Adipocyte (in vitro differentiated cells): Measurements from ENCODE around the gene MYOZ2.

ENCODE experiments used
- DNase-seq: peaks from one replicate; pipeline ENCODE4 v3.0.0-alpha.2; 2015; ENCODE audit warnings: low read depth
- H3K27me3 ChIP-seq: replicated peaks from 2 replicates; pipeline ENCODE4 v1.7.0; 2013; ENCODE audit warnings: mild to moderate bottlenecking, low read length, moderate library complexity; ENCODE audit not compliant: control insufficient read depth, insufficient read depth
- H3K36me3 ChIP-seq: 2 replicates; pipeline ENCODE4 v1.7.0; 2013; ENCODE audit warnings: low read length, mild to moderate bottlenecking, moderate library complexity; ENCODE audit not compliant: control insufficient read depth, insufficient read depth, severe bottlenecking
- H3K4me1 ChIP-seq: 2 replicates; pipeline ENCODE4 v1.7.0; 2013; ENCODE audit warnings: mild to moderate bottlenecking, low read length, moderate library complexity; ENCODE audit not compliant: control insufficient read depth, insufficient read depth
- H3K4me3 ChIP-seq: 2 replicates; pipeline ENCODE4 v1.7.0; 2013; ENCODE audit warnings: mild to moderate bottlenecking, low read length, moderate library complexity
- H3K9ac ChIP-seq: 2 replicates; pipeline ENCODE4 v1.7.0; 2013; ENCODE audit warnings: mild to moderate bottlenecking, low read length, moderate library complexity
- H3K9me3 ChIP-seq: 2 replicates; pipeline ENCODE4 v1.7.0; 2013; ENCODE audit warnings: mild to moderate bottlenecking, low read length, moderate library complexity; ENCODE audit not compliant: control insufficient read depth

The MYOZ2 gene

GRCh38 chr4:119204916-119205315, 69.3 kb downstream of the MYOZ2 start:
- Histone ChIP-seq H3K4me1 (peaks cover 61% of the 10 kb centered on the region), H3K9ac (peak overlapping the region; percentile 92), H3K9me3 (no peaks in the 10 kb centered on the region), H3K4me3 (peak overlapping the region; percentile 18), H3K27me3 (no peaks in the 10 kb centered on the region), H3K36me3 (no peaks in the 10 kb centered on the region)
- DNase-seq, result no peak

- no peaks in the 10 kb centered on the region for H3K9me3 ChIP-seq
- H3K4me1 ChIP-seq, result peaks cover 66% of the 10 kb centered on the region
- no peaks in the 10 kb centered on the region for H3K36me3 ChIP-seq
- no peak for DNase-seq
- H3K9ac ChIP-seq, result peak overlapping the region; percentile 92
- peak overlapping the region; percentile 11 for H3K4me3 ChIP-seq
- no peaks in the 10 kb centered on the region for H3K27me3 ChIP-seq
Measured at GRCh38 chr4:119205690-119206089, 70.1 kb downstream of the MYOZ2 start.

GRCh38 chr4:119206178-119206577, 70.5 kb downstream of the MYOZ2 start:
- no peaks in the 10 kb centered on the region for H3K36me3 ChIP-seq
- peak; percentile 55 for DNase-seq
- H3K27me3 ChIP-seq, result no peaks in the 10 kb centered on the region
- peak overlapping the region; percentile 65 for H3K4me3 ChIP-seq
- peaks cover 70% of the 10 kb centered on the region for H3K4me1 ChIP-seq
- H3K9me3 ChIP-seq, result no peaks in the 10 kb centered on the region
- H3K9ac ChIP-seq, result peak overlapping the region; percentile 92

- Histone ChIP-seq H3K4me1 (peaks cover 72% of the 10 kb centered on the region), H3K9me3 (no peaks in the 10 kb centered on the region), H3K9ac (peak overlapping the region; percentile 92), H3K27me3 (no peaks in the 10 kb centered on the region), H3K36me3 (no peaks in the 10 kb centered on the region), H3K4me3 (peak overlapping the region; percentile 30)
- DNase-seq, result peak; percentile 58
Measured at GRCh38 chr4:119207051-119207450, 71.4 kb downstream of the MYOZ2 start.

GRCh38 chr4:119209077-119209476, 73.4 kb downstream of the MYOZ2 start:
- Histone ChIP-seq H3K36me3 (no peaks in the 10 kb centered on the region), H3K4me1 (peaks cover 71% of the 10 kb centered on the region), H3K9ac (peak overlapping the region; percentile 80), H3K27me3 (no peaks in the 10 kb centered on the region), H3K4me3 (no peak overlapping the region), H3K9me3 (no peaks in the 10 kb centered on the region)
- DNase-seq, result peak; percentile 89

- peak overlapping the region; percentile 76 for H3K9ac ChIP-seq
- H3K4me1 ChIP-seq, result peaks cover 66% of the 10 kb centered on the region
- H3K9me3 ChIP-seq, result no peaks in the 10 kb centered on the region
- H3K27me3 ChIP-seq, result no peaks in the 10 kb centered on the region
- DNase-seq, result no peak
- H3K4me3 ChIP-seq, result peak overlapping the region; percentile 45
- H3K36me3 ChIP-seq, result no peaks in the 10 kb centered on the region
Measured at GRCh38 chr4:119209586-119209985, 74.0 kb downstream of the MYOZ2 start.

- H3K27me3 ChIP-seq, result no peaks in the 10 kb centered on the region
- H3K9me3 ChIP-seq, result no peaks in the 10 kb centered on the region
- peak overlapping the region; percentile 96 for H3K9ac ChIP-seq
- peaks cover 62% of the 10 kb centered on the region for H3K4me1 ChIP-seq
- H3K4me3 ChIP-seq, result peak overlapping the region; percentile 90
- peaks cover 5% of the 10 kb centered on the region for H3K36me3 ChIP-seq
- no peak for DNase-seq
Measured at GRCh38 chr4:119210775-119211174, 75.1 kb downstream of the MYOZ2 start.

GRCh38 chr4:119211867-119212233, 76.2 kb downstream of the MYOZ2 start:
- H3K36me3 ChIP-seq, result peaks cover 16% of the 10 kb centered on the region
- DNase-seq, result no peak
- no peaks in the 10 kb centered on the region for H3K9me3 ChIP-seq
- no peaks in the 10 kb centered on the region for H3K27me3 ChIP-seq
- H3K9ac ChIP-seq, result peak overlapping the region; percentile 96
- peaks cover 58% of the 10 kb centered on the region for H3K4me1 ChIP-seq
- peak overlapping the region; percentile 90 for H3K4me3 ChIP-seq

- Histone ChIP-seq H3K9ac (peak within 1 kb of the TSS; percentile 96), H3K9me3 (no peaks in the 10 kb centered on the region), H3K4me3 (peak within 1 kb of the TSS; percentile 90), H3K27me3 (no peaks in the 10 kb centered on the region), H3K36me3 (peaks cover 22% of the 10 kb centered on the region), H3K4me1 (peaks cover 58% of the 10 kb centered on the region)
- peak; percentile 99 for DNase-seq
Measured at GRCh38 chr4:119212234-119212963, 76.8 kb downstream of the MYOZ2 start, which contains the start of gene USP53. USP53 (plus strand) TSS chr4:119212713; CDS start chr4:119239760, 27,047 bp downstream.

- H3K27me3 ChIP-seq, result no peaks in the 10 kb centered on the region
- peak; percentile 91 for DNase-seq
- H3K9ac ChIP-seq, result peak overlapping the region; percentile 96
- H3K36me3 ChIP-seq, result peaks cover 28% of the 10 kb centered on the region
- H3K4me1 ChIP-seq, result peaks cover 58% of the 10 kb centered on the region
- no peaks in the 10 kb centered on the region for H3K9me3 ChIP-seq
- peak overlapping the region; percentile 90 for H3K4me3 ChIP-seq
Measured at GRCh38 chr4:119212964-119213606, 77.5 kb downstream of the MYOZ2 start.

GRCh38 chr4:119218093-119218492, 82.5 kb downstream of the MYOZ2 start:
- peaks cover 55% of the 10 kb centered on the region for H3K4me1 ChIP-seq
- peak overlapping the region; percentile 96 for H3K9ac ChIP-seq
- H3K36me3 ChIP-seq, result peaks cover 79% of the 10 kb centered on the region
- peak overlapping the region; percentile 90 for H3K4me3 ChIP-seq
- no peak for DNase-seq
- no peaks in the 10 kb centered on the region for H3K9me3 ChIP-seq
- H3K27me3 ChIP-seq, result no peaks in the 10 kb centered on the region
